Measurements from ENCODE around the gene ABRACL.

DNA sequence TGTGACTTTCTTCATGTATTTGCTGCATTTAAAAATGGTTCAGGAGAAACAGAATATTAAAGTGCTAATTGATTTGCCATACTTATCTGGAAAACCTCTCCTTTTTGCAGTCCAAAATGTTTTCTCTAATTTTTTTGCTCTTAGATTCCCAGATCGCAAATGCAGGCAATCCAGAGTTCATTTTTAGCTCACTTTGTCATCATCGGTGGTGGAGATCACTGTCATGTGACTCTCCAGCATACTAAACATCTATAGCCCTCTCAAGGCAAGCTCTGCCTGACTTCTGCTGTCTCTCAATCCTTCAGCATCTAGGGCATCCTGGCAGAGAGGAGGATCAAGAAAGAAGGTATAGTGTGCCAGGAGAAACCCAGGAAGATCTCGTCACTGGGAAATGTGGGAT lies 24.8 kb downstream of the ABRACL start:
- no peak for TF ChIP-seq CTCF (IDR thresholded peaks at IDR 0.05; ENCODE audit: low read depth, low read length)
- no peak for TF ChIP-seq EZH2phosphoT487 (IDR thresholded peaks at IDR 0.05; ENCODE audit: low read depth)
